GF-D8 (cell line): ENCODE measurements around the gene STMN3.
"Not testable (repeated sequence)": the region's sequence is repeated elsewhere in the genome, so short reads cannot be mapped to it uniquely, and the experiment has no call there.

Experiments used
- DNase-seq: peaks from one replicate; lab custom pipeline; 2025; lab: John Stamatoyannopoulos, UW

STMN3 gene

DNA sequence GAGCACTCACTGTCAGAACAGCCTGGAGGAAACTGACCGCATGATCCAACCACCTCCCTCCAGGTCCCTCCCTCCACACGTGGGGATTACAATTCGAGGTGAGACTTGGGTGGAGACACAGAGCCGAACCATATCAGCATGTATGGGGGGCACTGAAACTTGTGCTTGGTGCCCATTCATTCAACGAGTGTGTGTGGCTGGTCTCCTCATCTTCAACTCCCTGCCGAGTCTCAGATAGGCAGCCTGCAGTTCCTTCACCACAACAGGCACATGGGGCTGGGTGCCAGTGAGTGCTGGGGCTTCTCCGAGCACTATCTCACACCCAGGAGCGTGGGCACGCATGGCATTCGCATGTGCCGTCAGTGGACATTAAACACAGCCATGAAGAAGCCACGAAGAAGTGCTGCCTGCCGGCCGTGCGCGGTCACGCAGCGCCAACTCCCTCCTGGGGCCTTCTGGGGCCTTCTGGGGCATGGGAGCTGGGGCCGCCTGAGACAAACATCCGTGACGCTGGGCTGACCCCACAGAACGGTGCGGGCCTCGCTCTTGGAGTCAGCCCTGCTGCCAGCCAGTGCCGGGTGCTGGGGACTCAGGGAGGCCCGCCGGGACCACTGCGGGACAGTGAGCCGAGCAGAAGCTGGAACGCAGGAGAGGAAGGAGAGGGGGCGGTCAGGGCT is 4.2 kb upstream of the STMN3 start:
- peak; percentile 52 for DNase-seq

DNA sequence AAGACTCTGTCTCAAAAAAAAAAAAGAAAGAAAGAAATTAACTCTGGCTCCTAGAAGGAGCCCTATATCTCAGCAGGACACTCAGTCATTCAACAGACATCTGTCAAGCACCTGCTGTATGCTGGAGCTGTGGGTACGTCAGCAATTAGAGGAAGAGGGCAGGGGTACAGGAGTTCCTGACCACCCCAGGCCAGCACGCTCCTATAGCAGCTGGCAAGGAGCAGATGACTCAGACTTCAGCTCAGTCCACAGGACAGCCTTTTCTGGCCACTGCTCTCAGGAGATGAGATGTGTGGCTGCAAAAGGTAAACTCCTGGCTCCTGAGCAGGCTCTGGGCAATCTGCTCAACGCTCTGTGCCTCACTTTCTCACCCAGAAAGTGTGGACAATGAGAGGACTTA is 3.2 kb upstream of the STMN3 start:
- no peak for DNase-seq

DNA sequence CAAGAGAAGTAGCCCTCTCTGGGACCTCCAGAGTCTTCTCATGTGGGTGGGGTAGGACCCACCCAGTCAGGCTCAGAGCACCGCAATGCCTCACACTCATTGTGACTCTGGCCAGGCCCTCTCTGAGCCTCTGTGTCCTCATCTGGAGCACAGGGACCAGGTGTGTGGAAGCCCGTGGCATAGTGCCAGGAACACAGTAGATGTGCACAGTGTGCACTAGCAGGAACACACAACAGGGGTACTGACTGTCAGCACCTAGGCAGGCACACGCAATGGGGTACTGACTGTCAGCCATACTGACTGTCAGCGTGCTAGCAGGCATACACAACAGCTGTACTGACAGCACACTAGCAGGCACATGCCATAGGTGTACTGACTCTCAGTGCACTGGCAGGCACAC is 2.0 kb upstream of the STMN3 start:
- DNase-seq: no peak

DNA sequence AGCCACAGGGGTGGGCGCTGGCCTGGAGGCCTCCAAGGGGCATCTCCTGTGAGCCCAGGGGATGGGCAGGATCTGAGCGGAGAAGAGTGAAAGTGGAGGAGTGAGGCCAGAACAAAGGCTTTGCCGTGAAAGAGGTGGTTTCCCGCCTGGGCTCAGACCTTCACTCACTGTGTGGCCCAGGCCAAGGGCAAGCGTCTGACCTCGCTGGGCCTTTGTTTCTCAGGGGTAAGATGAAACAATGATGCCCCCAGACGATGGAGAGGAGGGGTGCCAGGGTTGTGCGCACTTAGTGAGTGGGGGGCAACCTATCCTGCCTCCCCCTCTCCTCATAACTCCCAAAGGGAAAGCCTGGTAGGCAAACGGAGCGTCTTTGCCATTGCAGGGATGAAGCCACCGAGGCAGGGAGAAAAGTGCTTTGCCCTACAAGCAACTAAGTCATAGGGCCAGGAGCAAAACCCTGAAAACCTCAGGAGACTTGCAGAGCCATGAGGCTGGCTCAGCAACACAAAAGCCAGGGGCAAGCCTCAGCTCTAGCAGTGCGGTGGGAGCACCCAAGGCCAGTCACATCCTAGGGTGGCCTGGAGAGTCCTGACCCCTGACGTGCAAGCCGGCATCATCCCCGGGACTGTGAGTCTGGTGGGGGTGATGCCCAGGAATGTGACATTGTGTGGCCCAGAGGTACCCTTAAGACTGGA is 897 bp upstream of the STMN3 start:
- no peak for DNase-seq

DNA sequence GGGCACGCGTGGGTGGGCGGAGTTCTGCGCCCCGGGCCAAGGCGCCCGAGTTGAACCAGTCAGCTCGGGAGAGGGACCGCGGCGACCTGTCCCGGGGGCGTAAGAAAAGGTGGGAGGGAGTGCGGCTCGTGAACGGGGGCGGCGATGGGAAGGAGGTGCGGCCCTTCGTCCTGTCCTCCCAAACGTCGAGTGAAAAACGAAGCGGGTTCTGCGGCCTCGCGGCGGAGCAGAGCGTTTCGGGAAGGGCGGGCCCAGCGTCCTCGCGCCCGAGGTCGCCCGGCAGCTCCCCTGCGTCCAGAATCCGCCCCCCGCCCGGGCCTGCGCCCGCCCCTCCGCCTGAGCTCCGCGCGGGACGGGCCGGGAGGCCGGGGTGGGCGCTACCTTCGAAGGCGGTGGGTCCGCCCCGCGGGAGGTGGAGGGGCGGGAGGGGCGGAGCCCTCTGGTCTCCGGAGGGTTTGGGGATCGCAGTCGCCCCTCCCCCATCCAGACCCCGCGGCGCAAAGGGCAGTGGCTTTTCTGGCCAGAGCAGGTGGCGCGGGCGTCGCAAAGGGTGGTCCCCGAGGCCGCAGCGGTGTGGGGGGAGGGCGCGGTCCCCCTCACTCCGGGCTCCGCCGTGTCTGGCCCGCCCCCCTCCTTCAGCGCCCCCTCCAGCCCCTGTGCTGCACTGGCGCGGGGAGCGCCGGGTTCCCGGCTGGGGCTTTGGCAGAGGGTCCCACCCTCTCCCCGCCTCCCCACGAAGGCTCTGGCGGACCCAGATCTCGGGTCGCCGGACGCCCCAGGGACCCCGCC is 838 bp downstream of the STMN3 start:
- DNase-seq: no peak

DNA sequence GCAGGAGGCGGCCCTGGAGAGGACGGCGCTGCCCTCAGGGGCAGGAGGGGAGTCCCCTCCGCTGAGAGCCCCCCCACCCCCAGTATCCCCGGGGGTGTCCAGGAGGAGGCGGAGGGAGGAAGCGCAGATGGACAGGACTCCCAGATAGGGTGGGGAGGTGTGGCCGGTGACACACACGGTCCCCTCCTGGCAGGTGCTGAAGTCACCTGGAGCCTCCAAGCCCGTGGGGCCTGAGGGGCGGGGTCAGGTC is 1.4 kb downstream of the STMN3 start:
- DNase-seq: no peak

DNA sequence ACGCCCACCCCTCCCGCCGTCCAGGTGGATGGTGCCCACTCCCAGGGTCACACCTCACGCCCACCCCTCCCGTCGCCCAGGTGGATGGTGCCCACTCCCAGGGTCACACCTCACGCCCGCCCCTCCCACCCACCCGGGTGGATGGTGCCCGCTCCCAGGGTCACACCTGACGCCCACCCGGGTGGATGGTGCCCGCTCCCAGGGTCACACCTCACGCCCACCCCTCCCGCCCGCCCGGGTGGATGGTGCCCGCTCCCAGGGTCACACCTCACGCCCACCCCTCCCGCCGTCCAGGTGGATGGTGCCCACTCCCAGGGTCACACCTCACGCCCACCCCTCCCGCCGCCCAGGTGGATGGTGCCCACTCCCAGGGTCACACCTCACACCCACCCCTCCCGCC is 2.7 kb downstream of the STMN3 start:
- DNase-seq: not testable (repeated sequence)

DNA sequence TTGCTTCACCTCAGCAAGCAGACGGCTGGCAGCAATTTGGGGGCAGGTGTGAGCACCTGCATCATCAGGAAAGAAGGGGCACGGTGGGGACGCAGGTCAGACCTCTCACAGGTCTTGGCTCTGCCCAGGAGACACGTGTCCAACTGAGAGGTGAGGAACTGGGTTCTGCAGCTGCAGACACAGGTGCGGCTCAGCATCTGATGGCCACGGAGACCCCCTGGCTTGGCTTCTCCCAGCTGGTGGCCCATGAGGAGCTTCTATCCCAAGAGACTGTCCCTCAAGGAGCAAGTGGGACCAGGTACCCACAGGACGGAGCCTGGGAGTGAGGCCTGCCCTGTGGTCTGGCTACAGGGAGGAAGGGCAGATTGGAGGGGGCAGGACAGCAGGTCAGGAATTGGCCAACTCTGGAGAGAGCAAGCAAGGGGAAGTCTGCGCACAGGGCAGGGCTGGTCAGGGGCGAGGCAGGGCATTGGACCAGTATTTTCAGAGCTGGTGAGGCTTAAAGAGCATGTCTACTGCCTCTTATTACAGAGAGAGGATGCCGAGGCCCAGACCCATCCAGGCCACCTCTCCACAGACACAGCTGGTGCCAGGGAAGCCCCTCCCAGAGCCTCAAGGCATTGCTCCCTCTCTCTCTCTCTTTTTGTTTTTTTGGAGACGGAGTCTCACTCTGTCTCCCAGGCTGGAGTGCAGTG is 4.2 kb downstream of the STMN3 start:
- no peak for DNase-seq

DNA sequence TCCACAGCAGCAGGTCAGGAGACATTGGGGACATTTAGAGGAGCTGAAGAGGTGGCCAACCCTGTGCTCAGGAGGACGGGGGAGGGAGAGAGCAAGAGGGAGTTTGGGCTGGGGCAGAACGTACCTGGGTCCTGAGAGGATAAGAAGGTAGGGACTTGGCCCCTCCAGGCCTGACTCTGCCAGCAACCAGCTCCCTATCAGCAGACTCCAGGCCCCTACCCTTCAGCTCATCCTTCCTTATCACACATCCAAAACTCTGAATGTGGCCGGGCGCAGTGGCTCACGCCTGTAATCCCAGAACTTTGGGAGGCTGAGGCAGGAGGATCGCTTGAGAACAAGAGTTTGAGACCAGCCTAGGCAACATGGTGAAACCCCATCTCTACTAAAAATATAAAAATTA is 5.0 kb downstream of the STMN3 start:
- DNase-seq: no peak

DNA sequence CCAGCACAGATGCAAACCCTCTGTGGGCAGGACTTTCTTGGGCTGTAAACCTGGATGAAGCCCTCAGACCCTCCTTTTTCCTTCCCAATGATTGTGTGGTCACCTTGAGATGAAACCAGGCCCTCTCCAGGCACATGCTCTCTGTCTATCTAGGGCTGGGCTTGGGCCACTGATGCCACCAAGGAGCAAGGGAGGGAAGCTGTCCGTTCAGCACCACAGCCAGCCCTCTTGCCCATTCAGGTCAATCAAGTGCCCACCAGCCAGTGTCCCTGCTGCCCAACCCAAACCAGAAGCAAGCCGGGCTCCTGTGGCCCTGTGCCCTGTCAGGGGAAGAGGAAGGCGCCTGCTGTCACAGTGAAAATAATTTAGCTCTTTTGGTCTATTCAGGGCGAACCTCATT is 8.0 kb downstream of the STMN3 start:
- no peak for DNase-seq

DNA sequence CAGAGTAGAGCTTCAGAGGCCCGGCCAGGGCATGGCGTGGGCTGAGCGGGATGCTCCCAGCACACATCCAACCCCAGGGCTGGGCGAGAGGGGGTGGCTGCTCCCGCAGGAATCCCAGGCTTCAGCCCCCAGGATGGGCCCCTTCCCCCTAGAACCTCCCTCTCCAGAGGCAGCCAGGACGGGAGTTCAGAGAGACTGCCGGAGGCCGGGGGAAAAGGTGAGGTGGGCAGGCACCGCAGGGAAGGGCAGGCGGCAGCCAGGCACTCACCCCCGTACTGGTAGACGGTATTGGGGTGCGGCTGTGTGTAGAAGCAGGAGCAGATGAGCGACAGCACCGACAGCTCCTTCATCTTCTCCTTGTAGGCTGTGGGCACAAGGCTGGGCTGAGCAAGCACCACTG is 9.3 kb downstream of the STMN3 start:
- DNase-seq: no peak

DNA sequence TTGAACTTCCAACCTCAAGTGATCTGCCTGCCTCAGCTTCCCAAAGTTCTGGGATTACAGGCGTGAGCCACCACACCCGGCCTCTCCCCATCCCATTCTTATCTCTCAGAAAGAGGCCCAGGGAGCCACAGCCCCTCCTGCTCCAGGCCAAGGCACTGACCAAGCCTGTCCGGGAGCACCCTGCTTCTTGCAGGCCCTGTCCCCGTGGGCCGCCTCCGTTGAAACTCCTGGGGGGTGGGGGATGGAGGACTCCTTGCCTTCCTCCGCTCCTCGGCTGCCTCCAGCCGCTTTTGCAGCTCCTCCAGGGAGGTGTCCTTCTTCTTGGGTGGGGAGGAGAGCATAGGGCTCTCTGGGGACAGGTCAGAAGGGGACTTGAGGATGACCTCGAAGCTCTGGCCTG is 9.7 kb downstream of the STMN3 start:
- no peak for DNase-seq

DNA sequence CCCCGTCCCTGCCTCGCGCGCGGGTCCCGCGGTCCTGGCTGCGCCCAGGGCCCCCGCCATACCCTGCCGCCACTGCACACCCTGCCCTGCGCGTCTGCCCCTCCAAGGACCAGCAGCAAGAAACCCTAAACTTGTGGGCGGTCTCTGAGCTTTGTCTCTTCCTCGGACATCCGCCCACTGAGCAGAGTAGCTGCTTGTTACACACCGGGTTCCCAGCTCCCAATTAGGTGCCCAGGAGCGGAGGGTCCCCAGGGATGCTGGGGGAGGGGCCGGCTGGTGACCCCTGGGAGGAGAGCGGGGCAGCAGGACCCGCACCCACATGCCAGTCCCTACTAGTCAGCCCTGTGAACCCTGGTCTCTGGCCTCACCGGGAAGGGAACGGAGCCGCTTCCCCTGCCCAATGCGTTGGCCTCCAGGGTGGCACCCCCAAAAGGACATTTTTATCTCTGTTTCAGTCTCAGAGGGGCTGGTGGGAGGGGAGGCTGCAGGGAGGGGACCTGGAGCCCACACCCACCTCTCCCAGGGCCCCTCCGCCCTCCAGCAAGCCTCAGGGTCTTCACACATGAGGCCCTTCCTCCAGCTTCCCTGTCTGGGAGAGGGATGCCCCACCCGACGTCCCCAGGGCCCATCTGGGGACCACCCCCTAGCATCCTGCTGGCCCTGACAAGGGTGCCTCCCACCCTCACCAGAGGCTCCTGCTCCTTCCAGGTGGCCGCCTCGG is 10.5 kb downstream of the STMN3 start:
- no peak for DNase-seq

DNA sequence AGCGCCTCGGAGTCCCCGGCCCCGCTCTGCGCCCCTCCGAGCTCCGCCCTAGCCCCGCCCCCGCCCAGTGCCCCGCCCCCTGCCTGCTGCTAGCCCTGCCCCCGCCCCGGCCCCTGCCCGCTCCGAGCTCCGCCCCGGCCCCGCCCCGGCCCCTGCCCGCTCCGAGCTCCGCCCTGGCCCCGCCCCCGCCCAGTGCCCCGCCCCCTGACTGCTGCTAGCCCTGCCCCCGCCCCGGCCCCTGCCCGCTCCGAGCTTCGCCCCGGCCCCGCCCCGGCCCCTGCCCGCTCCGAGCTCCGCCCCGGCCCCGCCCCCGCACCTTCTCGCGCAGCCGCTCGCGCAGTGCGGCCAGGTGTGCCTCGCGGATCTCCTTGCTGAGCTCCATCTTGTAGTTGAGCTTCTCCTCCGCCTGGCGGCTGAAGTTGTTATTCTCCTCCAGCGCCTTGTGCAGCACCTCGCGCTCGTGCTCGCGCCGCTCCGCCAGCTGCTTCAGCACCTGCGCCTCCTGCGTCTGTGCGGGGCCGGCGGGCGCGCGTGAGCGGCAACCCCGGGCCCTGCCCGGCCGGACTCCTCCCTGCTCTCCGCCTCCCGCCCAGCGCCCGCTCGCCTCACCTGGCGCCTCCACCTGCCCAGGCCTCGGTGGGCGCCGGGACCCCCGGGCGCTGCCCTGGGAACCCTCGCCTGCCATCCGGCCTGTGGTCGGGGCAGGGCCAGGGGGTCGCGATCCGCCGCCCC is 11.3 kb downstream of the STMN3 start:
- no peak for DNase-seq

DNA sequence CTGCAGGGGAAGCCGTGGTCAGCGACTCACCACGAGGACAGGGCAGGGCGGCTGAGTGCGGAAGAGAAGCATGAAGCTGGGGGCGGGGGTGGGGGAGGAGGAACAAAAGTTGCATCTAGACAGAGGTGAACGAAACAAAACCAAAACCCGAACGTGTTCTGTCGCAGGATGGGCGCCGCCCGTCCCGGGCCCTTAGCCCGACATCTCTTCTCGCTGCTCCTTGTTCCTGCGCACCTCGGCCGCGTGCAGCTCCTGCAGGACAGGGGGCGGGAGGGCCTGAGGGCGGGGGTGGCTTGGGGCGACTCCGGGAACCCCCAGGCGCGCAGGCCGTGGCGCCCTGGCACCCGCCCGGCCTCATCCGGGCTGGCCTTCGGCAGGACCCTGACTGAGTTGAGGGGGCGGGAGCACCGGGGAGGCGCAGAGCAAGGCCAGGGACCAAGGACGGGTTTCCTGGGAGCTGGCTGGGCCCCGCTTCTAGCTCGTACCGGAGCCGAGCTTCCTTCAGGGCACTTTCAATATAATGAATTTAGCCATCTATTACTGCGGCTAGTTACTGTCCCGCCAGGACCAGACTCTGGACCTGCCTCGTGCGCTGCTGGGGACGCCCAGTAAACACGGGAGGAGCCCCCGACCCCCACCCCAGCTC is 12.0 kb downstream of the STMN3 start:
- DNase-seq: no peak

DNA sequence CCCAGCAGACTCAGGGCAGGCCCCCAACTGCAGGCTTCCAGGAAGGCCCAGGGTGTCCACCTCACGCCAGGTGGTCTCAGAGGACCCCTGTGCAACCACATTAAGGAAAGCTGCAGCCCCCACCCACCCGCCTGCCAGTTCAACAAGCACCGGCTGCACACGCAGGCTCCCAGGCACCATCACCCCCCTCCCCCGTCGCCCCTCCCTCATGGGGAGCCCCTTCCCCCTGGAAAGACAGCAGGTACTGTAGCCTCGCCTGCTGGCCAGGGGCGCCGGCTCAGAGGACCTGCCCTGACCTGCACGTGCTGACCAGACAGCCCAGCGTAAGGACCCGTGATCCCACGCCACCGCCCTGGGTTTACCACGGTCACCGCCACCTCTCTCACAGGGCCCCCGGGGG is 12.5 kb downstream of the STMN3 start:
- DNase-seq: not testable (repeated sequence)

DNA sequence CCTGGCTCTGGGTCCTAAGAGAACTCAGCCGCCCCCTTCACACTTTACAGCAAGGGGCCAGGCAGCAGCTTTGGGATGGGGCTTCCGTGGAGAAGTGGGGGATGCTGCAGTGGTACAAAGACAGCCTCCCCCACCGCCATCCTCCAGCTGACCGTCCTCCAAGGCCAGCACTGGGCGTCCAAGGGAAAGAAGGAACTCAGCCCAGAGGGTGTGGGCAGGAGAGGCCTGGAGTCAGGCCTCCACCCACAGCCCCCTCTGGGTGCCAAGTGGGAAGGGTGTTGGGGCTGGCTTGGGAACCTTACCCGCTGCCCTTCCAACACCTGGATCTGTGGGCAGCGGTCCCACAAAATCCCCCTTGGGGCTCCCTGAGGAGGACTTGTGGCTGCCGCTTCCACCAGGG is 13.1 kb downstream of the STMN3 start:
- DNase-seq: no peak

DNA sequence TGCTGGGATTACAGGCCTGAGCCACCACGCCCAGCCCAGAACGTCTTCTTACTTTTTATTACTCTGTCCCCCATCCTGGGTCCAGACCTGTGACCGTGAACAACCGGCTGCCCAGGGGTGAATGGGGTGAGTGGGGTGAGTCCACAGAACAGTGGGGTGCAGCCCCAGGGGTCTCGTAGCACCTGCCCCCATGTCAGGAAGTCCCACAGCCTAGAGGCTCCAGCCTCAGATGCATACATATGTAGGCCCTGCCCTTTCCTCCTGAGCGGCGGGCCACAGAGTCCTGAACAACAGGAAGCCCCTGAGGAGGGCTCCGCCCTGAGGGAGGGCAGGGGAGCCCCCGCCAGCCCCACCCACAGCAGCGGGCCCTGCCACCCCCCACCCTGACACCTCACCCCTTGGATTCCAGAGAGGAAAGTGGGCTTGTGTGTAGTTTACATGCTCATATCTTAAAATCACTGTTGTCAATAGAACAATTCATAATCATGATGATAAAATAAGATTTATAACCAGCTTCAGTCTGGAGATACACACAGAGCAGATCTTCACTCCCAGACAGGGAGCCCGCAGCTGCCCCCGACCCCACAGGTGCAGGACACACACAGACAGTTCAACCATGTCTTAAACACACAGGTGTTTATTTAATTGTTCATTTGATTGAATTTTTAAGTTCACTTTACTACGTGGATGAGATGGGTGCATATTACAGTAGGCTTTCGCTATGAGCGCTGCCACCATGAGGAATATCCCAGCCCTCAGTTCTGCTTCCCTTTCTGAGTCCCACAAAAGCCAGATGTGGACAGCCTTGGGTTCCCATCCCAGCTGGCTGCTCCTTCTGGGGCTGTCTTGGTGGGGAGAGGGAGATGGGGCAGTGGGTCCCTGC is 13.9 kb downstream of the STMN3 start:
- DNase-seq: no peak

DNA sequence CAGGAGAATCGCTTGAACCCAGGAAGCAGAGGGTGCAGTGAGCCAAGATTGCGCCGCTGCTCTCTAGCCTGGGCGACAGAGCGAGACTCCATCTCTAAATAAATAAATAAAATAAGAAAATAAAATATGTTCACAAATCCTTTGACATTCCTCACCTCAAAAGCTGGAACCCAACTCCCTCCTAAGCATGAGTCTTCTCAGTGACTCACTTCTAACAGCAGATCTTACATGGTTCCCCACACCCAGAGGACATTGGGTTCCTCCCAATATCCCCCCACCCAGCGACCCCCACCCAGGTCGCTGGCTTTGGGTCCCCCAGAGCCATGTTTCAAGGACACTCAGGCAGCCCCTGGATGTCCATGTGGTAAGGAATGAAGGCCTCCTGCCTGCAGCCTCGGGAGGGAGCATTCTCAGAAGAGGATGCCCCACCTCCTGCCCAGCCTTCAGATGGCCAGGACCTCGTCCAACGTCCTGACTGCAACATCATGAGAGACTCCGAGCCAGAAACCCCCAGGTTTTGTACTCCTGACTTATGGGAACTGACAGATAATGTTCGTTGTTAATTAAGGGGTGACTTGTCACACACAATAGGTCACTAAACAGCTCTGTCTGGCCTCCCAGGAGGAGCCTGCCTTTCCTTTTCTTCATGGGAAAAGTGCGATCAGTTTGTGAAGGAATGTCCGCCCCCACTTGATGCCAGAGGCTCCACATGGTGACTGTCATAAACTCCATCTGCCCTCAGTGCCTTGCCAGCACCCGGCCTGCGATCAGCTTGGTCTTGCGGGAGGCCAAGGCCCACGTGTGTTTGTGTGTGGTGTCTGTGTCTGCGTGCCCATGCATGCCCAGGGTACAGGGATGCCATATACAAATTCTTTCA is 16.2 kb downstream of the STMN3 start:
- DNase-seq: no peak
